Measurements from ENCODE around the gene TRIM56.
A peak's percentile ranks its signal among the peaks of the same experiment; 100 is the strongest.
"Not testable (repeated sequence)": the region's sequence is repeated elsewhere in the genome, so short reads cannot be mapped to it uniquely, and the experiment has no call there.

TRIM56 gene

DNA sequence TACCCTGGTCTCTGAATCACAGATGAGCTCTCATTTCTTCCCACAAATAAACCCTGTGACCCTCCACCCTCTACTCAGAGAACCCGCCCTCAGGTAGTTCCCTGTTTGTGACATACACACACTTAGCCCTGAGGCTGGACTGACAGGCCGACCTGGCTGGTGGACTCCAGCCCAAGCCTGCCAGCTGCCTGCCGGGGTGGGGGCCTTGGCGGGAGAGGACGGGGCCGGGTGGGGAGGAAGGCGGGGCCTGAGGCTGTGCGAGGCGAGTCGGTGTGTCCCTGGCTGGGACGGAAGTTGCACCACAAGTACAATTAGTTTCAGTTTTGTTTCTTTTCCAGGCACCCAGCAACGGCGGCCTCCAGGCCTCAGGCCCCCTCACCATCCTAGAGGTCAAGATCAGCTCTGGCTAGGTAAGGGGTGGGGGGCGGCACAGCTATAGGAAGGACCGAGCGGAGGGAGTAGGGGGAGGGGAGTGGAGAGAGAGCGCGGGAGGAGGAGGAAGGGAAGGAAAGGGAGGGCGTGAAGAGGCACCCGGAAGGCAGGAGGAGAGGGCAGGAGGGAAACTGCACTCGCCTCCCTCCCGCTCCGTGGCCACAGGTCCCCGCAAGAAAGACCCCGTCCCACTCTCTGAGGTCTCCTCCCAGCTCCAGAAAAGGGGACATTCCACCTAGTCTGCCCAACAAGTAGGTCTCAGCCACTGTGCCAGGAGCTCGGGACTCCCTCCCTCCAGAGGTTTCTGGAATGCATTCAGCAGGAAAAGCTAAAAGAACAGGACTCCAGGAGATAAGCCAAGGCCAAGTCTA lies at the start of gene TRIM56:
Gene TRIM56, plus strand, starts transcription at position 320 of the 803 bp plus-strand sequence. CDS start 1,832 bp downstream, outside the sequence.
- peaks cover 13 to 27% of the 10 kb centered on the region in 2 donors for H3K4me1 ChIP-seq (ENCODE audit: control insufficient read depth in 1 of 2, insufficient read depth in 2 of 2, low read length in 2 of 2)
- peak within 1 kb of the TSS; percentile 88 to 98 for H3K4me3 ChIP-seq (ENCODE audit: low read depth in 1 of 2, low read length in 2 of 2)
- peak within 1 kb of the TSS; percentile 88 for H3K27ac ChIP-seq (ENCODE audit: low read depth, low read length)

GRCh38 chr7:101035941-101036340 lies 49.3 kb upstream of the TRIM56 start:
- Histone ChIP-seq H3K27me3 (ENCODE audit: control insufficient read depth in 1 of 2, insufficient read depth in 2 of 2, low read length in 2 of 2) (no peaks in the 10 kb centered on the region), H3K9ac (ENCODE audit: low read depth in 1 of 2, low read length in 2 of 2) (no peak overlapping the region), H3K36me3 (ENCODE audit: control insufficient read depth in 1 of 2, insufficient read depth in 2 of 2, low read length in 2 of 2) (peaks cover 38 to 99% of the 10 kb centered on the region in 2 donors), H3K27ac (ENCODE audit: low read depth, low read length) (no peak overlapping the region), H3K9me3 (ENCODE audit: control insufficient read depth in 1 of 2, low read length in 2 of 2) (no peaks in the 10 kb centered on the region), H3K4me1 (ENCODE audit: control insufficient read depth in 1 of 2, insufficient read depth in 2 of 2, low read length in 2 of 2) (no peaks in the 10 kb centered on the region), H3K4me3 (ENCODE audit: low read depth in 1 of 2, low read length in 2 of 2) (no peak overlapping the region)

More for the DNA sequence above, at the start of gene TRIM56:
- H3K9ac ChIP-seq (ENCODE audit: low read depth in 1 of 2, low read length in 2 of 2): peak within 1 kb of the TSS; percentile 73 to 88
- H3K9me3 ChIP-seq (ENCODE audit: control insufficient read depth in 1 of 2, low read length in 2 of 2): no peaks in the 10 kb centered on the region
- H3K27me3 ChIP-seq (ENCODE audit: control insufficient read depth in 1 of 2, insufficient read depth in 2 of 2, low read length in 2 of 2): no peaks in the 10 kb centered on the region
- peaks cover 6 to 34% of the 10 kb centered on the region in 2 donors for H3K36me3 ChIP-seq (ENCODE audit: control insufficient read depth in 1 of 2, insufficient read depth in 2 of 2, low read length in 2 of 2)

DNA sequence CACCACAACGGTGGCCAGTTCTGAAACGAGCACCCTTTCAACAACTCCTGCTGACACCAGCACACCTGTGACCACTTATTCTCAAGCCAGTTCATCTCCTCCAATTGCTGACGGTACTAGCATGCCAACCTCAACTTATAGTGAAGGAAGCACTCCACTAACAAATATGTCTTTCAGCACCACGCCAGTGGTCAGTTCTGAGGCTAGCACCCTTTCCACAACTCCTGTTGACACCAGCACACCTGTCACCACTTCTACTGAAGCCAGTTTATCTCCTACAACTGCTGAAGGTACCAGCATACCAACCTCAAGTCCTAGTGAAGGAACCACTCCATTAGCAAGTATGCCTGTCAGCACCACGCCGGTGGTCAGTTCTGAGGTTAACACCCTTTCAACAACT lies 44.0 kb upstream of the TRIM56 start:
- not testable (repeated sequence) for H3K9me3 ChIP-seq (ENCODE audit: control insufficient read depth in 1 of 2, low read length in 2 of 2); H3K4me3 ChIP-seq (ENCODE audit: low read depth in 1 of 2, low read length in 2 of 2); H3K4me1 ChIP-seq (ENCODE audit: control insufficient read depth in 1 of 2, insufficient read depth in 2 of 2, low read length in 2 of 2); H3K9ac ChIP-seq (ENCODE audit: low read depth in 1 of 2, low read length in 2 of 2); H3K27me3 ChIP-seq (ENCODE audit: control insufficient read depth in 1 of 2, insufficient read depth in 2 of 2, low read length in 2 of 2); H3K27ac ChIP-seq (ENCODE audit: low read depth, low read length)
- peaks cover 34 to 88% of the 10 kb centered on the region in 2 donors for H3K36me3 ChIP-seq (ENCODE audit: control insufficient read depth in 1 of 2, insufficient read depth in 2 of 2, low read length in 2 of 2)

DNA sequence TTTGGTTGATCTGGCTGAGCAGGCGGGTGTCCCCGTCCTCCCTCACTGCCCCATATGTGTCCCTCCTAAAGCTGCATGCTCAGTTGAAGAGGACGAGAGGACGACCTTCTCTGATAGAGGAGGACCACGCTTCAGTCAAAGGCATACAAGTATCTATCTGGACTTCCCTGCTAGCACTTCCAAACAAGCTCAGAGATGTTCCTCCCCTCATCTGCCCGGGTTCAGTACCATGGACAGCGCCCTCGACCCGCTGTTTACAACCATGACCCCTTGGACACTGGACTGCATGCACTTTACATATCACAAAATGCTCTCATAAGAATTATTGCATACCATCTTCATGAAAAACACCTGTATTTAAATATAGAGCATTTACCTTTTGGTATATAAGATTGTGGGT lies 26.9 kb upstream of the TRIM56 start:
- H3K27me3 ChIP-seq (ENCODE audit: control insufficient read depth in 1 of 2, insufficient read depth in 2 of 2, low read length in 2 of 2): no peaks in the 10 kb centered on the region

GRCh38 chr7:101059620-101059942 lies 25.7 kb upstream of the TRIM56 start:
- H3K27me3 ChIP-seq (ENCODE audit: control insufficient read depth in 1 of 2, insufficient read depth in 2 of 2, low read length in 2 of 2): no peaks in the 10 kb centered on the region
- H3K9me3 ChIP-seq (ENCODE audit: control insufficient read depth in 1 of 2, low read length in 2 of 2): no peaks in the 10 kb centered on the region
- H3K4me3 ChIP-seq (ENCODE audit: low read depth in 1 of 2, low read length in 2 of 2): no peak overlapping the region
- H3K9ac ChIP-seq (ENCODE audit: low read depth in 1 of 2, low read length in 2 of 2): no peak overlapping the region
- no peak overlapping the region for H3K27ac ChIP-seq (ENCODE audit: low read depth, low read length)
- no peaks in the 10 kb centered on the region for H3K4me1 ChIP-seq (ENCODE audit: control insufficient read depth in 1 of 2, insufficient read depth in 2 of 2, low read length in 2 of 2)
- peaks cover 0 to 32% of the 10 kb centered on the region in 2 donors for H3K36me3 ChIP-seq (ENCODE audit: control insufficient read depth in 1 of 2, insufficient read depth in 2 of 2, low read length in 2 of 2)

More for the DNA sequence above, 26.9 kb upstream of the TRIM56 start:
- Histone ChIP-seq H3K27ac (ENCODE audit: low read depth, low read length) (no peak overlapping the region), H3K9me3 (ENCODE audit: control insufficient read depth in 1 of 2, low read length in 2 of 2) (no peaks in the 10 kb centered on the region), H3K4me1 (ENCODE audit: control insufficient read depth in 1 of 2, insufficient read depth in 2 of 2, low read length in 2 of 2) (no peaks in the 10 kb centered on the region), H3K4me3 (ENCODE audit: low read depth in 1 of 2, low read length in 2 of 2) (no peak overlapping the region), H3K9ac (ENCODE audit: low read depth in 1 of 2, low read length in 2 of 2) (no peak overlapping the region), H3K36me3 (ENCODE audit: control insufficient read depth in 1 of 2, insufficient read depth in 2 of 2, low read length in 2 of 2) (peaks cover 0 to 34% of the 10 kb centered on the region in 2 donors)

- no peak overlapping the region for H3K4me3 ChIP-seq (ENCODE audit: low read depth in 1 of 2, low read length in 2 of 2)
- H3K36me3 ChIP-seq (ENCODE audit: control insufficient read depth in 1 of 2, insufficient read depth in 2 of 2, low read length in 2 of 2): peaks cover 0 to 24% of the 10 kb centered on the region in 2 donors
- no peak overlapping the region for H3K9ac ChIP-seq (ENCODE audit: low read depth in 1 of 2, low read length in 2 of 2)
- H3K9me3 ChIP-seq (ENCODE audit: control insufficient read depth in 1 of 2, low read length in 2 of 2): no peaks in the 10 kb centered on the region
- H3K27ac ChIP-seq (ENCODE audit: low read depth, low read length): no peak overlapping the region
- no peaks in the 10 kb centered on the region for H3K4me1 ChIP-seq (ENCODE audit: control insufficient read depth in 1 of 2, insufficient read depth in 2 of 2, low read length in 2 of 2)
- no peaks in the 10 kb centered on the region for H3K27me3 ChIP-seq (ENCODE audit: control insufficient read depth in 1 of 2, insufficient read depth in 2 of 2, low read length in 2 of 2)
Observed at GRCh38 chr7:101060992-101061391, 24.3 kb upstream of the TRIM56 start.

DNA sequence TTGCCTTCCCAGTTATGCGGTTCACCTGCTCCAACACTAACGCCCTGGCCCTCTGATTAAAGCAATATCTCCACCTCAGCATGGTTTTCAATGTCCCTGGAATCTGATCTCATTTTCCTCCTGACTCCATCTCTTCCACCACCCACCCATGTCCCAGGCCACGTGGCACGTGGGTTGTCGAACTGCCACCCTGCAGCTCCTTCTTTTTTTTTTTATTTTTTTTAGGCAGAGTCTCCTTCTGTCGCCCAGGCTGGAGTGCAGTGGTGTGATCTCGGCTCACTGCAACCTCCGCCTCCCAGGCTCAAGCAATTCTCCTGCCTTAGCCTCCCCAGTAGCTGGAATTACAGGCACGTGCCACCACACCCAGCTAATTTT lies 21.1 kb upstream of the TRIM56 start:
- not testable (repeated sequence) for H3K9me3 ChIP-seq (ENCODE audit: control insufficient read depth in 1 of 2, low read length in 2 of 2); H3K9ac ChIP-seq (ENCODE audit: low read depth in 1 of 2, low read length in 2 of 2); H3K36me3 ChIP-seq (ENCODE audit: control insufficient read depth in 1 of 2, insufficient read depth in 2 of 2, low read length in 2 of 2); H3K4me3 ChIP-seq (ENCODE audit: low read depth in 1 of 2, low read length in 2 of 2); H3K27ac ChIP-seq (ENCODE audit: low read depth, low read length); H3K4me1 ChIP-seq (ENCODE audit: control insufficient read depth in 1 of 2, insufficient read depth in 2 of 2, low read length in 2 of 2); H3K27me3 ChIP-seq (ENCODE audit: control insufficient read depth in 1 of 2, insufficient read depth in 2 of 2, low read length in 2 of 2)

DNA sequence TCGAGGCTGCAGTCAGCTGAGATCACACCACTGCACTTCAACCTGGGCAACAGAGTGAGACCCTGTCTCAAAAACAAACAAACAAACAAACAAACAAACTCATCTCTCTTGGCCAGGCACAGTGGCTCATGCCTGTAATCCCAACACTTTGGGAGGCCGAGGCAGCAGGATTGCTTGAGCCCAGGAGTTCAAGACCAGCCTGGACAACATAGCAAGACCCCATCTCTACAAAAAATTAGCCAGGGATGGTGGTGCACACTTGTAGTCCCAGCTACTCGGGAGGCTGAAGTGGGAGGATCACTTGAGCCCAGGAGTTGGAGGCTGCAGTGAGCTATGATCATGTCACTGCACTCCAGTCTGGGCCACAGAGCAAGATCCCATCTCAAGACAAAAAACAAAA lies 20.1 kb upstream of the TRIM56 start:
- not testable (repeated sequence) for H3K27me3 ChIP-seq (ENCODE audit: control insufficient read depth in 1 of 2, insufficient read depth in 2 of 2, low read length in 2 of 2); H3K27ac ChIP-seq (ENCODE audit: low read depth, low read length); H3K9ac ChIP-seq (ENCODE audit: low read depth in 1 of 2, low read length in 2 of 2); H3K9me3 ChIP-seq (ENCODE audit: control insufficient read depth in 1 of 2, low read length in 2 of 2); H3K4me1 ChIP-seq (ENCODE audit: control insufficient read depth in 1 of 2, insufficient read depth in 2 of 2, low read length in 2 of 2); H3K4me3 ChIP-seq (ENCODE audit: low read depth in 1 of 2, low read length in 2 of 2); H3K36me3 ChIP-seq (ENCODE audit: control insufficient read depth in 1 of 2, insufficient read depth in 2 of 2, low read length in 2 of 2)

DNA sequence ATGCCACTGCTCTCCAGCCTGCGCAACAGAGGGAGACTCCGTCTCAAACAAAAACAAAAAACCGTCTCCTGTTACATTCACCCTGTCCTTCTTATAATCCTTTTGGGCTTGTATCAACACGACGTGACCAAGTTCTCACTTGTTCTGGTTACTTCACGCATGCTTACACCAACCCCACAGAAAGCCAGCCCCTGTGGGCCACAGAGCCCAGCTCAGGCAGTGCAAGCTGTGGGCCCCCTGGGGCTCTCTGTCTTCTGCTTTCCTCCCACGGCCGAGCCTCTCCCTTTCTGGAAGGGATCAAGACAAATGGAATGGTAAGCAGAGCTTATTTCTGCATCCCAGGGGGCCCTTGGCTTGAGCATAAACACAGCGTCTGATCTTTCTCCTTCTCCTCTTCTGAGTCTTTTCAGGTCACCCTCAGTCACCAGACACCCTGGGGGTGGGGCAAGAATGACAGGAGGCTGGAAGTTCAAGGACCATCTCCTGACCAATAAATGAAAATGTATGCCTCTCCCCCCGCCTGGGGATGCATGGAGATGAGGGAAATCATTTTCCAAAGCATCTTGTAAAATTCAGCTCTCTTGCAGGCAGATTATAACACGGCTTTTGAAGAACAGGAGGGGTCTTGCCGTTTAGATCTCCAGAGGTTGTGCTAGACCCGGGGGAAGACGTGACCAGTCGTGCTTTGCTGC lies 19.0 kb upstream of the TRIM56 start:
- H3K27ac ChIP-seq (ENCODE audit: low read depth, low read length): no peak overlapping the region
- H3K4me3 ChIP-seq (ENCODE audit: low read depth in 1 of 2, low read length in 2 of 2): no peak overlapping the region
- no peaks in the 10 kb centered on the region for H3K4me1 ChIP-seq (ENCODE audit: control insufficient read depth in 1 of 2, insufficient read depth in 2 of 2, low read length in 2 of 2)
- no peaks in the 10 kb centered on the region for H3K9me3 ChIP-seq (ENCODE audit: control insufficient read depth in 1 of 2, low read length in 2 of 2)
- H3K27me3 ChIP-seq (ENCODE audit: control insufficient read depth in 1 of 2, insufficient read depth in 2 of 2, low read length in 2 of 2): peaks cover 4 to 6% of the 10 kb centered on the region in 2 donors
- no peaks in the 10 kb centered on the region for H3K36me3 ChIP-seq (ENCODE audit: control insufficient read depth in 1 of 2, insufficient read depth in 2 of 2, low read length in 2 of 2)
- no peak overlapping the region for H3K9ac ChIP-seq (ENCODE audit: low read depth in 1 of 2, low read length in 2 of 2)

DNA sequence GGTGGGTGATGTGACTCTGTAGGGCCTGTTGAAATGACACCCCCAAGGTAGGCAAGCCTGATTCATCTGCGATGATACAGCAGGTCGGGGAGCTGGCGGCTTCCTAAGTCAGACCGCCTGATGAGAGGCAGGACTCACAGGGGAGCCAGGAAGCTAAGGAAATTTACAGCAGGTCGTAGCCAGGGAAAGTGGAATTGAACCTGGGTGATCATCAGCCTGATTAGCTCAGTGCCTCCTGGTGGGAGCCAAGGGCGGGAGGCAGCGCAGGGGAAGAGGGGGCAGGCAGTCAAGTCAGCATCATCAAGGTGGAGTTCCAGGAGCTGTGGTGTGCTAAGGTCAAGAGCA lies 18.5 kb upstream of the TRIM56 start:
- peaks cover 4 to 6% of the 10 kb centered on the region in 2 donors for H3K27me3 ChIP-seq (ENCODE audit: control insufficient read depth in 1 of 2, insufficient read depth in 2 of 2, low read length in 2 of 2)

More for the DNA sequence above, 18.5 kb upstream of the TRIM56 start:
- H3K27ac ChIP-seq (ENCODE audit: low read depth, low read length): no peak overlapping the region
- H3K36me3 ChIP-seq (ENCODE audit: control insufficient read depth in 1 of 2, insufficient read depth in 2 of 2, low read length in 2 of 2): no peaks in the 10 kb centered on the region
- H3K4me3 ChIP-seq (ENCODE audit: low read depth in 1 of 2, low read length in 2 of 2): no peak overlapping the region
- H3K4me1 ChIP-seq (ENCODE audit: control insufficient read depth in 1 of 2, insufficient read depth in 2 of 2, low read length in 2 of 2): no peaks in the 10 kb centered on the region
- H3K9ac ChIP-seq (ENCODE audit: low read depth in 1 of 2, low read length in 2 of 2): no peak overlapping the region
- H3K9me3 ChIP-seq (ENCODE audit: control insufficient read depth in 1 of 2, low read length in 2 of 2): no peaks in the 10 kb centered on the region
